ENCODE data around the gene SMARCB1. TPM values are rescaled to one million over a fixed set of nuclear protein-coding genes. Genes with fewer than 3 reads are reported as not detected.

SMARCB1 gene
- polyA plus RNA-seq, 1 of the 3 experiments (the other 2 are of a cell fraction): 215 TPM

DNA sequence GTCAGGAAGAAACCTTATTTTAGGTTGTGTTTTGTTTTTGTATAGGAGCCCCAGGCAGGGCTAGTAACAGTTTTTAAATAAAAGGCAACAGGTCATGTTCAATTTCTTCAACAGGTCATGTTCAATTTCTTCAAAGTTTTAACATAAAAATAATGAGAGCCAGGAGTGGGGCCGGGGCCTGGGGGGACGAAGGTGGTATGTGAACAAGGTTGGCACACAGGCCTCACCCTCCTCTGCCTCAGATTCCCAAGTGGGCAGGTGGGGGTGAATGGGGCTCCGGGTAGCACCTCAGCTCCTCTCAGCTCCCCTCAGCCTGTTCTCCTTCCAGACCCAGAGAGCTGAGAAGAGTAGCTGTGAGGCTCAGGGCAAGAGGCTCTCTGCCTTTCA, 47.6 kb downstream of the SMARCB1 start:
- POLR2A ChIA-PET: interaction anchor here (0.8 kb wide), 1 partner anchor 12 kb away, joined by 4 read pairs; no protein-coding TSS in a partner anchor
- Histone ChIP-seq H3K9ac (no peak overlapping the region), H3K79me2 (ENCODE audit: insufficient read depth) (peaks cover 21% of the 10 kb centered on the region), H3K9me2 (no peaks in the 10 kb centered on the region), H3K4me2 (no peak overlapping the region), H3K9me3 (no peaks in the 10 kb centered on the region), H3K4me3 (ENCODE audit: low read depth in 2 of 2, low read length in 1 of 2) (no peak overlapping the region), H4K20me1 (ENCODE audit: insufficient read depth) (no peaks in the 10 kb centered on the region; the same call in 1 of the 2 replicates), H3K27ac (ENCODE audit: low read depth in 2 of 2, low read length in 1 of 2) (no peak overlapping the region; a peak in 1 of 4 replicates), H3K36me3 (replicated peaks in 1 of 2; ENCODE audit: control insufficient read depth in 1 of 2, insufficient read depth in 2 of 2, low read length in 1 of 2) (peaks cover 0 to 47% of the 10 kb centered on the region in 2 experiments), H2AFZ (ENCODE audit: low read depth) (no peak overlapping the region), H3K4me1 (ENCODE audit: control insufficient read depth in 1 of 2, insufficient read depth in 2 of 2, low read depth in 1 of 2, low read length in 1 of 2) (peaks cover 0 to 57% of the 10 kb centered on the region in 2 experiments; a peak in 2 of 4 replicates), H3K27me3 (ENCODE audit: insufficient read depth) (no peaks in the 10 kb centered on the region), H3F3A (replicated peaks; ENCODE audit: insufficient read depth) (peaks cover 8% of the 10 kb centered on the region)
- TF ChIP-seq NRF1 (IDR thresholded peaks at IDR 0.05; ENCODE audit: low read depth, low read length): no peak
- no peak for TF ChIP-seq TEAD4 (IDR thresholded peaks at IDR 0.05; ENCODE audit: borderline replicate concordance, insufficient read depth)
- no peak for TF ChIP-seq GABPA (IDR thresholded peaks at IDR 0.05; ENCODE audit: low read depth)
- no peak for TF ChIP-seq CHD2 (IDR thresholded peaks at IDR 0.05; ENCODE audit: low read length, partially characterized antibody)
- TF ChIP-seq, protein P1, sequence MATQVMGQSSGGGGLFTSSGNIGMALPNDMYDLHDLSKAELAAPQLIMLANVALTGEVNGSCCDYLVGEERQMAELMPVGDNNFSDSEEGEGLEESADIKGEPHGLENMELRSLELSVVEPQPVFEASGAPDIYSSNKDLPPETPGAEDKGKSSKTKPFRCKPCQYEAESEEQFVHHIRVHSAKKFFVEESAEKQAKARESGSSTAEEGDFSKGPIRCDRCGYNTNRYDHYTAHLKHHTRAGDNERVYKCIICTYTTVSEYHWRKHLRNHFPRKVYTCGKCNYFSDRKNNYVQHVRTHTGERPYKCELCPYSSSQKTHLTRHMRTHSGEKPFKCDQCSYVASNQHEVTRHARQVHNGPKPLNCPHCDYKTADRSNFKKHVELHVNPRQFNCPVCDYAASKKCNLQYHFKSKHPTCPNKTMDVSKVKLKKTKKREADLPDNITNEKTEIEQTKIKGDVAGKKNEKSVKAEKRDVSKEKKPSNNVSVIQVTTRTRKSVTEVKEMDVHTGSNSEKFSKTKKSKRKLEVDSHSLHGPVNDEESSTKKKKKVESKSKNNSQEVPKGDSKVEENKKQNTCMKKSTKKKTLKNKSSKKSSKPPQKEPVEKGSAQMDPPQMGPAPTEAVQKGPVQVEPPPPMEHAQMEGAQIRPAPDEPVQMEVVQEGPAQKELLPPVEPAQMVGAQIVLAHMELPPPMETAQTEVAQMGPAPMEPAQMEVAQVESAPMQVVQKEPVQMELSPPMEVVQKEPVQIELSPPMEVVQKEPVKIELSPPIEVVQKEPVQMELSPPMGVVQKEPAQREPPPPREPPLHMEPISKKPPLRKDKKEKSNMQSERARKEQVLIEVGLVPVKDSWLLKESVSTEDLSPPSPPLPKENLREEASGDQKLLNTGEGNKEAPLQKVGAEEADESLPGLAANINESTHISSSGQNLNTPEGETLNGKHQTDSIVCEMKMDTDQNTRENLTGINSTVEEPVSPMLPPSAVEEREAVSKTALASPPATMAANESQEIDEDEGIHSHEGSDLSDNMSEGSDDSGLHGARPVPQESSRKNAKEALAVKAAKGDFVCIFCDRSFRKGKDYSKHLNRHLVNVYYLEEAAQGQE (IDR thresholded peaks at IDR 0.05; ENCODE audit: low read depth, low read length): no peak
- TF ChIP-seq EZH2phosphoT487 (IDR thresholded peaks at IDR 0.05; ENCODE audit: borderline replicate concordance, low read depth): no peak
- TF ChIP-seq, protein P2, sequence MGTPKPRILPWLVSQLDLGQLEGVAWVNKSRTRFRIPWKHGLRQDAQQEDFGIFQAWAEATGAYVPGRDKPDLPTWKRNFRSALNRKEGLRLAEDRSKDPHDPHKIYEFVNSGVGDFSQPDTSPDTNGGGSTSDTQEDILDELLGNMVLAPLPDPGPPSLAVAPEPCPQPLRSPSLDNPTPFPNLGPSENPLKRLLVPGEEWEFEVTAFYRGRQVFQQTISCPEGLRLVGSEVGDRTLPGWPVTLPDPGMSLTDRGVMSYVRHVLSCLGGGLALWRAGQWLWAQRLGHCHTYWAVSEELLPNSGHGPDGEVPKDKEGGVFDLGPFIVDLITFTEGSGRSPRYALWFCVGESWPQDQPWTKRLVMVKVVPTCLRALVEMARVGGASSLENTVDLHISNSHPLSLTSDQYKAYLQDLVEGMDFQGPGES (IDR thresholded peaks at IDR 0.05; ENCODE audit: low read depth, low read length): no peak
- TF ChIP-seq, protein P3, sequence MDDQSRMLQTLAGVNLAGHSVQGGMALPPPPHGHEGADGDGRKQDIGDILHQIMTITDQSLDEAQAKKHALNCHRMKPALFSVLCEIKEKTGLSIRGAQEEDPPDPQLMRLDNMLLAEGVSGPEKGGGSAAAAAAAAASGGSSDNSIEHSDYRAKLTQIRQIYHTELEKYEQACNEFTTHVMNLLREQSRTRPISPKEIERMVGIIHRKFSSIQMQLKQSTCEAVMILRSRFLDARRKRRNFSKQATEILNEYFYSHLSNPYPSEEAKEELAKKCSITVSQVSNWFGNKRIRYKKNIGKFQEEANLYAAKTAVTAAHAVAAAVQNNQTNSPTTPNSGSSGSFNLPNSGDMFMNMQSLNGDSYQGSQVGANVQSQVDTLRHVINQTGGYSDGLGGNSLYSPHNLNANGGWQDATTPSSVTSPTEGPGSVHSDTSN (IDR thresholded peaks at IDR 0.05): no peak
- no peak for TF ChIP-seq MEF2A (IDR thresholded peaks at IDR 0.05; ENCODE audit: borderline replicate concordance, low read depth)
- WGBS (ENCODE audit: low lambda C conversion rate): 94% methylated on average over 3 of the region's 3 CpGs
- CTCF ChIA-PET: interaction anchor here (1.3 to 2.6 kb wide), 2 partner anchors 15 to 66 kb away, joined by 4 to 15 read pairs; partner anchors contain the start of gene CHCHD10
- DNase-seq: peak; percentile 8

Measured in SK-N-SH (cell line).